Mesodermal cell (in vitro differentiated cells): ENCODE results near the gene SPAG9.

Source experiments
- H3K27ac ChIP-seq: 2 replicates; pipeline ENCODE4 v1.7.0; 2013; ENCODE audit warnings: mild to moderate bottlenecking, low read depth, low read length, moderate library complexity; ENCODE audit not compliant: severe bottlenecking
- H3K36me3 ChIP-seq: 2 replicates; pipeline ENCODE4 v1.7.1; 2013; ENCODE audit warnings: mild to moderate bottlenecking, low read length, moderate library complexity; ENCODE audit not compliant: control insufficient read depth, insufficient read depth
- H3K4me1 ChIP-seq: one replicate; pipeline ENCODE4 v1.7.1; 2013; ENCODE audit warnings: mild to moderate bottlenecking, low read length; ENCODE audit not compliant: insufficient read depth, control insufficient read depth, poor library complexity, severe bottlenecking
- H3K4me3 ChIP-seq: 2 replicates; pipeline ENCODE4 v1.7.0; 2013; ENCODE audit warnings: low read length, control low read depth, mild to moderate bottlenecking; ENCODE audit not compliant: insufficient read depth, poor library complexity, severe bottlenecking; ENCODE audit errors: extremely low read depth
- H3K9me3 ChIP-seq: 2 replicates; pipeline ENCODE4 v1.7.1; 2013; ENCODE audit warnings: mild to moderate bottlenecking, low read length, moderate library complexity; ENCODE audit not compliant: control insufficient read depth
- WGBS, 2 experiments: methylation state at CpG; one replicate each; pipeline ENCODE4 v1.1.5; 2013; ENCODE audit warnings: missing lambda C conversion rate in 2 of 2; ENCODE audit not compliant: insufficient coverage in 2 of 2; 5-methylcytosine and 5-hydroxymethylcytosine counted together

The SPAG9 gene

GRCh38 chr17:51010173-51010675 is 110.4 kb downstream of the SPAG9 start:
- 80% methylated on average over 1 of the region's 1 CpG; no CpG with 5 or more reads in 1 of the 2 experiments for WGBS, 2 experiments
- no peaks in the 10 kb centered on the region for H3K4me1 ChIP-seq
- H3K9me3 ChIP-seq = no peaks in the 10 kb centered on the region
- H3K4me3 ChIP-seq = no peak overlapping the region
- H3K36me3 ChIP-seq = peaks cover 30% of the 10 kb centered on the region
- H3K27ac ChIP-seq = no peak overlapping the region

DNA sequence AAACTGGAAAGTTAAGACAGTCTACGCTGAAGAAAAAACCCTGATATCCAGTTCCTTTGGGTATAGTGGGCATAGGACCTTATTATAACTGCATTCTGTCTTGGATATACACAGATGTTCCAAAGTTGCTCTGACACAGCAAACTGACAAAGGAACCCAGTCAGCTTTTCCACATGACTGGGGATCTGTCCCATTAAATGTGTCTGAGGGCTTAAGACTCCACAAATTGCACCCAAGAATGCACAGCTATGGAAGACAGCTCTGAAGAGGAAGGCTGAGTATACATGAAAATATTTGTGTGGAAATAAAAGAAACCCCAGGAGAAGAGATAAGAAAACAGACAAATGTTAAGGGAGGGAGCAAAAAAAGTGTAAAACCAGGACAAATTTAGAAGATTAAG is 114.1 kb downstream of the SPAG9 start:
- no peaks in the 10 kb centered on the region for H3K9me3 ChIP-seq
- peaks cover 39% of the 10 kb centered on the region for H3K36me3 ChIP-seq
- no CpG with 5 or more reads among the region's 1 CpG for WGBS, 2 experiments

DNA sequence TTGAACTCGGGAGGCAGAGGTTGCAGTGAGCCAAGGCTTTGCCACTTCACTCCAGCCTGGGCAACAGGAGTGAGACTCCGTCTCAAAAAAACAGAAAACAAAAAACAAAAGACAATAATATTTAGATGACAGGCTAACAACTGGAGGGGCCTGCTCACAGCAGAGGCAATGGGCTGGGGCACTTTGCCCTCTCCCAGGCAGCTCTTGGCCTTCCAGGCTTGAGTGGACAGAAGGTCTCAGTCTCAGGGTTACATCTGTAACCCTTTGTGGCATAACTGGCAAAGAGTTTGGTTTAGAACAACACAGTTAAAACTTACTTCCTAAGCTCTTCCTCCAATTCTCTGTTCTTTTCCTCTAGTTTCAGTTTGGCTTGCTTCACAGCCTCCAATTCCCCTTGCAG is 114.9 kb downstream of the SPAG9 start:
- Histone ChIP-seq H3K27ac (no peak overlapping the region), H3K4me3 (no peak overlapping the region), H3K4me1 (no peaks in the 10 kb centered on the region), H3K9me3 (no peaks in the 10 kb centered on the region), H3K36me3 (peaks cover 44% of the 10 kb centered on the region)
- 90 to 100% methylated on average over 1 to 2 of the region's 2 CpGs for WGBS, 2 experiments

More for the DNA sequence above, 114.1 kb downstream of the SPAG9 start:
- Histone ChIP-seq H3K4me1 (no peaks in the 10 kb centered on the region), H3K27ac (no peak overlapping the region), H3K4me3 (no peak overlapping the region)

DNA sequence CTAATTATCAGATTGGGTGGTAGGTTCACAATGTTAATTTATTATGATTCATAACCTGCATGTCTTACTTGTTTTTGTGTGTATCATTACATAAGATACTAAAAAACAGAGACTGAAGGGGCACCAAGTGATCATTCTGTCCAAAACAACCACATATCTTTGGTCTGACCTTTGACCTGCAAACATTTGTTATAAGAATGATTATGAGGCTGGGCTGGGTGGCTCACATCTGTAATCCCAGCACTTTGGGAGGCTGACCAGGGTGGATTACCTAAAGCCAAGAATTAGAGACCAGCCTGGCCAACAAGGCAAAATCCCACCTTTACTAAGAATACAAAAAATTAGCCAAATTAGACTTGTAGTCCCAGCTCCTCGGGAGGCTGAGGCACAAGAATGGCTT is 116.4 kb downstream of the SPAG9 start:
- H3K9me3 ChIP-seq = no peaks in the 10 kb centered on the region
- peaks cover 57% of the 10 kb centered on the region for H3K36me3 ChIP-seq
- no peak overlapping the region for H3K4me3 ChIP-seq
- no peaks in the 10 kb centered on the region for H3K4me1 ChIP-seq
- no peak overlapping the region for H3K27ac ChIP-seq
- WGBS, 2 experiments = 100% methylated on average over 1 of the region's 1 CpG; no CpG with 5 or more reads in 1 of the 2 experiments

GRCh38 chr17:51000835-51001638 is 119.6 kb downstream of the SPAG9 start:
- Histone ChIP-seq H3K4me1 (no peaks in the 10 kb centered on the region), H3K27ac (no peak overlapping the region), H3K36me3 (peaks cover 79% of the 10 kb centered on the region), H3K9me3 (no peaks in the 10 kb centered on the region), H3K4me3 (no peak overlapping the region)
- no CpG with 5 or more reads among the region's 1 CpG for WGBS, 2 experiments

DNA sequence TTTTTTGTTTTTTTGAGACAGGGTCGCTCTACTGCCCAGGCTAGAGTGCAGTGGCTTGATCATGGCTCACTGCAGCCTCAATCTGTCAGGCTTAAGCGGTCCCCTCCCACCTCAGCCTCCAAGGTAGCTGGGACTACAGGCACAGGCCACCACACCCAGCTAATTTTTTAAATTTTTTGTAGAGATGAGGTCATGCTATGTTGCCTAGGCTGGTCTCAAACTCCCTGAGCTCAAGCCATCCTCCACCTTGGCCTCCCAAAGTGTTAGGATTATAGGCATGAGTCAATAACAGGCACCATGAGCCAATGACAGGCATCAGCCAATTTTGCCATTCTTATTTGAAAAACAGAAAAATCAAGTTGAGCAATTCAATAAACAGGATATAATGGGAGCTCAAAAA is 125.0 kb downstream of the SPAG9 start:
- 71 to 100% methylated on average over 1 of the region's 2 CpGs for WGBS, 2 experiments
- no peak overlapping the region for H3K4me3 ChIP-seq
- H3K9me3 ChIP-seq = no peaks in the 10 kb centered on the region
- H3K27ac ChIP-seq = no peak overlapping the region
- H3K36me3 ChIP-seq = peaks cover 91% of the 10 kb centered on the region
- no peaks in the 10 kb centered on the region for H3K4me1 ChIP-seq

GRCh38 chr17:50993544-50993943 is 127.1 kb downstream of the SPAG9 start:
- Histone ChIP-seq H3K9me3 (no peaks in the 10 kb centered on the region), H3K4me1 (no peaks in the 10 kb centered on the region), H3K27ac (no peak overlapping the region), H3K4me3 (no peak overlapping the region), H3K36me3 (peaks cover 92% of the 10 kb centered on the region)
- 100% methylated on average over 2 of the region's 2 CpGs; no CpG with 5 or more reads in 1 of the 2 experiments for WGBS, 2 experiments

GRCh38 chr17:50989149-50989548 is 131.5 kb downstream of the SPAG9 start:
- Histone ChIP-seq H3K36me3 (peaks cover 81% of the 10 kb centered on the region), H3K4me1 (no peaks in the 10 kb centered on the region), H3K9me3 (no peaks in the 10 kb centered on the region), H3K4me3 (no peak overlapping the region), H3K27ac (no peak overlapping the region)
- WGBS, 2 experiments = no CpG with 5 or more reads among the region's 3 CpGs

GRCh38 chr17:50988427-50988826 is 132.2 kb downstream of the SPAG9 start:
- 92 to 100% methylated on average over 1 to 4 of the region's 5 CpGs for WGBS, 2 experiments
- H3K9me3 ChIP-seq = no peaks in the 10 kb centered on the region
- H3K36me3 ChIP-seq = peaks cover 79% of the 10 kb centered on the region
- no peak overlapping the region for H3K27ac ChIP-seq
- no peak overlapping the region for H3K4me3 ChIP-seq
- H3K4me1 ChIP-seq = no peaks in the 10 kb centered on the region

DNA sequence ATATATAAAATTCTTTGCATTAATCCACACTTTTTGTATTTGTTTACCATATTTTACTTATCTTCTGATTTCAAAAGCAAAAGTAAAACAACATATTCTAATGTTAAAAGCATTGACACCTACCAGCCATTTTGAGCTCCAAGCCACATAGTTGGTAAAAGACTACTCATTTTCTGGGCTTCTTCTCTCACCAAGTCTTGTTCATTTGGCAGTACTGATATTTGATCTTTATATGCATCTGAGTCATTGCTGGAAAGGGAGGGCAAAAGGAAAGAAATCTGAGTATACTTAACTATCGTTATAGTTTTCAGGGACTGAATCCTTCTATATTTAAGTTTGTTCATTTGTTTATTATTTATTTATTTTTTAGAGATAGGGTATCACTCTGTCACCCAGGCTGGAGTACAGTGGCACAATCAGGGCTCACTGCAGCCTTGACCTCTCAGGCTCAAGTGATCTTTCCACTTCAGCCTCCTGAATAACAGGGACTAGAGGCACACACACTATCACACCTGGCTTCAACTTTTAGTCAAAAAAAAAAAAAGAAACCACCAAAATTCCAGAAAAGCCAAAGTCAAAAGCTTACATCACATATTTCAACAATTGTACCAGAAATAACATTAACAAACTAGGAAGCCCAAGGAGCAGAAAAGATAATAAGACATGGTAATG is 133.5 kb downstream of the SPAG9 start:
- H3K4me1 ChIP-seq = no peaks in the 10 kb centered on the region
- no peak overlapping the region for H3K4me3 ChIP-seq
- no peak overlapping the region for H3K27ac ChIP-seq
- no CpG with 5 or more reads among the region's 1 CpG for WGBS, 2 experiments
- H3K9me3 ChIP-seq = no peaks in the 10 kb centered on the region
- peaks cover 80% of the 10 kb centered on the region for H3K36me3 ChIP-seq

DNA sequence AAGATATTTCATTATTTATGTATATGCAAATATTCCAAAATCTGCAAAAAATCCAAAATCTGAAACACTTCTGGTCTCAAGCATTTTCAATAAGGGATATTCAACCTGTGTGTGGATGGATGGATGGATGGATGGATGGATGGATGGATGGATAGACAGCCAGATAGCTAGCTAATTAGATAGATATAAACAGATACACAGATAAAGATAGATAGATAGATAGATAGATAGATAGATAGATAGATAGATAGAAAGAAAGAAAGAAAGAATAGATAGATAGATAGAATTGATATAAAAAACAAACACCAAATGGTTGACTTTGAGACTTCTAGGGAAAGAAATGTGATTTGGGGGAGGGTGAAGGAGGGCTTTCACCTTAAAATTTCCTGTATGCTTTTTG is 139.4 kb downstream of the SPAG9 start:
- Histone ChIP-seq H3K36me3 (peaks cover 83% of the 10 kb centered on the region), H3K9me3 (no peaks in the 10 kb centered on the region), H3K4me3 (no peak overlapping the region), H3K4me1 (peaks cover 5% of the 10 kb centered on the region), H3K27ac (no peak overlapping the region)
